GM18867 (cell line): ENCODE data around the gene IL1RL1.
"Not testable (repeated sequence)": the region's sequence is repeated elsewhere in the genome, so short reads cannot be mapped to it uniquely, and the experiment has no call there.

Source experiments
- ATAC-seq: cut with Tn5 transposase; IDR thresholded peaks from one replicate; pipeline ENCODE4 v1.9.1; 2021; ENCODE audit warnings: mild to moderate bottlenecking, moderate library complexity; ENCODE audit not compliant: unreplicated experiment

IL1RL1 gene

GRCh38 chr2:102291319-102292075 lies 19.9 kb upstream of the IL1RL1 start:
- no peak for ATAC-seq

DNA sequence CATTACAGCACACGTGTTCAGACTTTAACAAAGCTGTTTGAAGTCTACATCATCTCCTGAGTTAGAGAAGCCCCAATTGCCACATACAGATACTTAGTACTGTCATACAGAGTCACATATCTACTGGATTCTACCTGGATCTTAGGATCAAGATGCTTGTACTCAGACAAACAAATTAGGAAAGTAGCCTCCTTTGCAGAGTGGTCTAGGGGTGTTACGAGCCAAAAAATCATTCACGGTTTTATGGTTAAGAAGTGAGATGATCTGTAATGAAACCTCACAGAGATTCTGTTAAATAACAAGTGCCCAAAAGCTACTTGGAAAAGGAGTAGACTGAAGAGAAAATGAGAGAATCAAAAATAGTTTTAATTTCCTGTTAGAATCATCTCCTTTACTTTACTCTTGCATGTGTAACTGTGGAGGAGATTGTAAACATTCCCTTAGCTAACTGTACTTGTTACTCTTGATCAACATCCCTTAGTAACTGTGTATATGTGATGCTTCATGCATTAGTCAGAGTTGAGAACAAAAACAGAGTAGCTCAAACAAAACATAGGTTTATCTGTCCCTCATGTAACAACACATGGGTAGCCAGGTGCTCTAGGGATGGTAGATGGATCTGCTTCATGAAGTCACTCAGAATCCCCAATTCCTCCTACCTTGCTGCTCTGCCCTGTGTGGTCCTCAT lies 16.4 kb upstream of the IL1RL1 start:
- ATAC-seq: no peak

GRCh38 chr2:102295566-102295965 lies 15.8 kb upstream of the IL1RL1 start:
- ATAC-seq: no peak

DNA sequence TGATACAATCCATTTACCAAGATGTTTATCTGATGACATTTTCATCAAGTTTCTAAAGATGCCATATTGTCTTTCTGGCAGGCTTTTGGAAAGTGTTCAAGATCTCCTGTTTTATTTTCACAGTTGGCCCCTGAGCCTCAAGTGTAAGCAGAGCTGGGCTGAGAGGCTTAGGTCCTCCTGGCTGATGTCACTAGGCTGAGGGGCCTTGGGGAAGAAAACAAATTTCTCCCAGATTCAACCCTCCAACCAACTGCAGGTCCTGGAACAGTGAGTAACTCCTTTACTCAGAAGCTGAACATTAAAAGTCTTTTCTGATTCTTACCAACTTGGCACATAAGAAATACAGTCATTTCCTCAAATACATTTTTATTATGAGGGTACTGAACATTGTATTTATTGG lies 14.9 kb upstream of the IL1RL1 start:
- ATAC-seq: no peak

DNA sequence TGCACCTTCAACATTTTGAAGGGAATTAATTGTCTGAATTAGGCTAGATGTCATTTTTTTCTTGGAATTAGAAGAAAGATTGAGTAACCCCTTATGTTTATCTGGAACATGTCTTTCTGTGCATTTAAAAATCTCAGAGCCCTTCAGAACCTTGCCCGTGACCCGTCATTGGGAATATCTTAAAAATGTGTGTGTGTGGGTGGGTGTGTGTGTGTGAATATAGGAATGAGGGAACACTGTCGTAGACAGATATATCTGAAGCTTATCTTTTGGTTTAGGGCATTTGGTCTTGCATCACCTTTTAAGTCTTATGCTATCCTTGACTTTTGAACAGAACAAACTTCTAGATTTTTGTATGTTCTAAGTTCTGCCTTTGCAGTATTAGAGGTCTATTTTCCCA lies 13.5 kb upstream of the IL1RL1 start:
- ATAC-seq: no peak

DNA sequence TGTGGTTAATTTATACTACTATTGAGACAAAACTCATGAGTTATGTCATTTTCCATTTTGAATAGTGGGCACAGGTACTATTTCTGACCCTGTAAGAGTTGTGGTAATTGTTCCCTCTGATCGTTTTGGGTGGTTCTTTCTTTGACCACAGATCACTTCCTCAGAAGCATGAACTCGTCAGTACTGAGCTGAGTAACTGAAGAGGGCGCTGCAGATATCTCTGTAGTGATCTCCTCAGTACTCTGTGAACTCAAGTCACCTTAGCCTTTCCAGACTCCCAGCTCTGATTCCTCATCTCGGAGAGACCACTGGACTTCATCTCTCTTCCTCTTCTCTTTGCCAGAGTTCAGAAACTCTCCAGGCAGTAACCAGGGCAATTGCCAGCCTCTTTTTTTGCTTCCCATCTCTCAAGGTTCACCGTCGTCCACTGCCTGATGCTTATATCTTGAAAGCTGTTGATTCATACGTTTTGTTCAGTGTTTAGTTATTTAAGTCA lies 9.4 kb upstream of the IL1RL1 start:
- peak; percentile 97 for ATAC-seq

DNA sequence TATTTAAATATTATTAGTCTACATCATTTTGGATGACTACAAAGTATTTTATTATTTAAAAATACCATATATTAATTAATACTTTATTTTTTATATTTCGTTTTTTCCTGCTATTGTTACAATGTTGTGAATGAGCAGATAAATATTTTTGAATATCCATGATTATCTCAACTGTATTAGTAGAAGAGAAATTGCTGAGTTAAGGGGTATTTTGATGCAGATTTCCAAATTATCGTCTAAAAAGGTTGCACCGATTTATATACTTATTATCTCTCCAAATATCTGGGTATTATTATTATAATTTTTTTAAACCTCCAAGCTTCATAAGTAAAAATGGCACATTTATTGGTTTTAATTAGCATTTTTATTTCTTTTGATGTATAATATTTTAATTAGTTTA lies 8.9 kb upstream of the IL1RL1 start:
- ATAC-seq: no peak

DNA sequence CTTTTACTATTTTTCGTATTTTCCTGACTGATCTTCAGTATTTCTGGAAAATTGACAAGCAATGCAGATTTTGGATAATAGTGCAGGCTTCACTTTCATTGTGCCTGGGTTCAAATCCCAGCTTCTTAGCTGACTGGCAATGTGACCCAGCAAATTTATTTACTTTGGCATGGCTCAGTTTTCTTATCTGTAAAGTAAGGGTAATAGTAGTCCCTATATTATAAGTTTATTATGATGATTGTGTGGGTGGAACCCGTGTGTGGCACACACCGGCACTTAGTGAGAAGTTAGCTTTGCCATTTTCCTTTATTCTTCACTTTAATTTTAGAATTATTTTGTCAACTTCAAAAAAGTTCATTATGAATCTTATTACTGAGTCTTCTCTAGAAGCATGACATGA lies 7.8 kb upstream of the IL1RL1 start:
- ATAC-seq: no peak

GRCh38 chr2:102304268-102304667 lies 7.1 kb upstream of the IL1RL1 start:
- ATAC-seq: no peak

- ATAC-seq: no peak
These were observed 6.4 kb upstream of the IL1RL1 start for GRCh38 chr2:102304711-102305611.

- ATAC-seq: no peak
These were observed 5.2 kb upstream of the IL1RL1 start for GRCh38 chr2:102306125-102306524.

DNA sequence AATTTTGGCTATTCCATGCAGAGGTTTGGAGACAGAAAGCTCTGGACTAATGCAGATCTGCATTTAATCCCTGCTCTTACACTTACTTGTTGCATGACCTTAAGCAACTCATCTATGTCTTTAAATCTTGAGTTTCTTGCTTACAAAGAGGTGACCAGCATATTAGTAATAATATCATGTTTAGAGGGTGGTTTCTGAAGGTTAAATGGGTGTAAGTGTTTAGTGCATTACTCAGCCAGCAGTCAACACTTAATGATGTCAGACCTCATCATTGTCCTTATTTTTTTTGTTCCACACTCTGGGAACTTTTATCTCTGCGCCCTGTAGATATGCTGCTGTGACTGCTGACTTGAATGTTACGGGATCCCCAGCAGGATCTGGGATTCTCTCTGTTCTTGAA lies 1.7 kb downstream of the IL1RL1 start:
- no peak for ATAC-seq

DNA sequence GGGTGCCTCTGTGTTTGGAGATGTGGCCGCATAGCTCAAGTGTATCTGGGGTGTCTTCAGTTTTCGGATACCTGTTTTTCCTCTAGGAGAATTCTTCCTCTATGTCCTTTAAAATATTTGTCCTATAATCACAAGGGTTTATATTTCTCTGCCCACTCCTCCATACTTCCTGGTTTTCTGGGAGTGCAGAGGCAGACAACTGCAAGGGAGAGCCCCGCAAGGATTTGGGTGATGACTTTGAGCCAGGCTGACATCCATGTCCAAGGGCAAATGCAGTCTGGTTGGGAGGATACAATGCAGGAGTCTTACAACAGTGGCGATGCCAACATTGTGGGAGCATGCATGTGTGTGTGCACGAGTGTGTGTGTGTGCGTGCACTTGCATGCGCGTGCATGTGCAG lies 2.1 kb downstream of the IL1RL1 start:
- ATAC-seq: no peak

GRCh38 chr2:102313950-102314349 lies 2.6 kb downstream of the IL1RL1 start:
- no peak for ATAC-seq

GRCh38 chr2:102315921-102316320 lies 4.6 kb downstream of the IL1RL1 start:
- no peak for ATAC-seq

DNA sequence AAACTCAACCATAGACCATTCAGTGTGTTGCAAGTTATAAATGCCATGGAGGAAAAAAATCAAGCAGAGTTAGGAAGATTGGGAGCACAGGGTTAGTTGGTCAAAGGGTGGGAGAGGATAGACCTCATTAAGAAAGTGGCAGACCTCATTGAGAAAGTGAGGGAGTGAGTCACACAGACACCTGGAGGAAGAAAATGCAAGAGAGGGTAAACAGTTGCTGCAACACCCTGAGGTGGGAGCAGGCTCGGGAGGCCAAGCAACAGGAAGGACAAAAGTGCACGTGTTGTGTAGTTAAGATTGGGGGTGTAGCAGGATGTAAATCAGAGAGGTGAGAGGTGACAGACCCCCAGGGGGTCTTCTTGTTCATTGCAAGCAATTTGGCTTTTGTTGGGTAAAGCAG lies 6.4 kb downstream of the IL1RL1 start:
- no peak for ATAC-seq

- ATAC-seq: no peak
These were observed 7.1 kb downstream of the IL1RL1 start for GRCh38 chr2:102318437-102318836.

- no peak for ATAC-seq
These were observed 10.8 kb downstream of the IL1RL1 start for GRCh38 chr2:102321941-102322719.

DNA sequence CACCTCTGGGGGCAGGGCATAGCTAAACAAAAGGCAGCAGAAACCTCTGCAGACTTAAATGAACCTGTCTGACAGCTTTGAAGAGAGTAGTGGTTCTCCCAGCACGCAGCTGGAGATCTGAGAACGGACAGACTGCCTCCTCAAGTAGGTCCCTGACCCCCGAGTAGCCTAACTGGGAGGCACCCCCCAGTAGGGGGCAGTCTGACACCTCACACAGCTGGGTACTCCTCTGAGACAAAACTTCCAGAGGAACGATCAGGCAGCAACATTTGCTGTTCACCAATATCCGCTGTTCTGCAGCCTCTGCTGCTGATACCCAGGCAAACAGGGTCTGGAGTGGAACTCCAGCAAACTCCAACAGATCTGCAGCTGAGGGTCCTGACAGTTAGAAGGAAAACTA lies 13.6 kb downstream of the IL1RL1 start:
- not testable (repeated sequence) for ATAC-seq

GRCh38 chr2:102331311-102331980 lies 20.1 kb downstream of the IL1RL1 start:
- ATAC-seq: no peak
